ENCODE data around the gene APOA5.

DNA sequence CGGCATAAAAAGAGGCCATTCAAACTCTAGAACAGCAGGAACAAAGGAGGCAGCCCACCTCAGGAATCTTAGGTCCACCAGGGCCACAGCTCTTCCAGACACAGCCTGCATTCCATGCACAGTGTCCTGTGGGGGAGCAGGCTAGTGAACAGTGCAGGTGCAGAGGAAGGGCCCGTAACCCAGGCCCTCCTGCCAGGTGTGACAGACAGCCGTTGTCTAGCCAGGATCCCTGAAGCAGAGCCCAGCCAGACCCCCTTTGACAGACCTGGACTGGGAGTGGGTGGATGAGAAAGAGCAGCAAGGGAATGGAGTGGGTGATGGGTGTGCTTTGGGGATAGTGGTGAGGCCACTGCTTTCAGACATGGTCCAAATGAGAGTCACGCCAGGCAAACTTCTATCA, 2.7 kb downstream of the APOA5 start:
- no peak for TF ChIP-seq SIN3A (IDR thresholded peaks at IDR 0.05; ENCODE audit: borderline replicate concordance, insufficient read depth, low read length)
- TF ChIP-seq, protein P1, sequence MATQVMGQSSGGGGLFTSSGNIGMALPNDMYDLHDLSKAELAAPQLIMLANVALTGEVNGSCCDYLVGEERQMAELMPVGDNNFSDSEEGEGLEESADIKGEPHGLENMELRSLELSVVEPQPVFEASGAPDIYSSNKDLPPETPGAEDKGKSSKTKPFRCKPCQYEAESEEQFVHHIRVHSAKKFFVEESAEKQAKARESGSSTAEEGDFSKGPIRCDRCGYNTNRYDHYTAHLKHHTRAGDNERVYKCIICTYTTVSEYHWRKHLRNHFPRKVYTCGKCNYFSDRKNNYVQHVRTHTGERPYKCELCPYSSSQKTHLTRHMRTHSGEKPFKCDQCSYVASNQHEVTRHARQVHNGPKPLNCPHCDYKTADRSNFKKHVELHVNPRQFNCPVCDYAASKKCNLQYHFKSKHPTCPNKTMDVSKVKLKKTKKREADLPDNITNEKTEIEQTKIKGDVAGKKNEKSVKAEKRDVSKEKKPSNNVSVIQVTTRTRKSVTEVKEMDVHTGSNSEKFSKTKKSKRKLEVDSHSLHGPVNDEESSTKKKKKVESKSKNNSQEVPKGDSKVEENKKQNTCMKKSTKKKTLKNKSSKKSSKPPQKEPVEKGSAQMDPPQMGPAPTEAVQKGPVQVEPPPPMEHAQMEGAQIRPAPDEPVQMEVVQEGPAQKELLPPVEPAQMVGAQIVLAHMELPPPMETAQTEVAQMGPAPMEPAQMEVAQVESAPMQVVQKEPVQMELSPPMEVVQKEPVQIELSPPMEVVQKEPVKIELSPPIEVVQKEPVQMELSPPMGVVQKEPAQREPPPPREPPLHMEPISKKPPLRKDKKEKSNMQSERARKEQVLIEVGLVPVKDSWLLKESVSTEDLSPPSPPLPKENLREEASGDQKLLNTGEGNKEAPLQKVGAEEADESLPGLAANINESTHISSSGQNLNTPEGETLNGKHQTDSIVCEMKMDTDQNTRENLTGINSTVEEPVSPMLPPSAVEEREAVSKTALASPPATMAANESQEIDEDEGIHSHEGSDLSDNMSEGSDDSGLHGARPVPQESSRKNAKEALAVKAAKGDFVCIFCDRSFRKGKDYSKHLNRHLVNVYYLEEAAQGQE (IDR thresholded peaks at IDR 0.05; ENCODE audit: insufficient read depth in 1 of 2, low read depth in 2 of 2, low read length in 2 of 2), result no peak
- TF ChIP-seq TAF1 (IDR thresholded peaks at IDR 0.05; ENCODE audit: borderline replicate concordance, insufficient read depth, low read length), result no peak
- TF ChIP-seq POLR2AphosphoS5 (IDR thresholded peaks at IDR 0.05; ENCODE audit: low read depth, low read length), result no peak
